HepG2 (cell line): ENCODE results near the gene AP3B2. TPM values are rescaled to one million over a fixed set of nuclear protein-coding genes. Genes with fewer than 3 reads are reported as not detected.
A peak's percentile ranks its signal among the peaks of the same experiment; 100 is the strongest.

Experiments
- BRD4 ChIP-seq: sonication (generic); formaldehyde crosslinking; IDR thresholded peaks from 2 replicates; pipeline ENCODE4 v1.4.0; 2020; ENCODE audit warnings: missing genetic modification reagents
- FOSL1 ChIP-seq: sonication (generic); formaldehyde crosslinking; IDR thresholded peaks from 2 replicates; pipeline ENCODE4 v1.9.0; 2021; ENCODE audit warnings: missing genetic modification reagents, borderline replicate concordance
- GABPB1 ChIP-seq: IDR thresholded peaks from 2 replicates; pipeline ENCODE4 v1.6.1; 2016; ENCODE audit warnings: mild to moderate bottlenecking, missing genetic modification reagents, moderate library complexity, missing compliant biosample characterization
- ISX ChIP-seq: sonication (generic); formaldehyde crosslinking; conservative IDR thresholded peaks from 2 replicates; pipeline ENCODE4 v1.5.0; 2020; ENCODE audit warnings: missing genetic modification reagents
- MEIS2 ChIP-seq: sonication (generic); formaldehyde crosslinking; IDR thresholded peaks from 2 replicates; pipeline ENCODE4 v1.9.0; 2021; ENCODE audit warnings: mild to moderate bottlenecking, missing genetic modification reagents
- REL ChIP-seq: sonication (generic); formaldehyde crosslinking; conservative IDR thresholded peaks from 2 replicates; pipeline ENCODE4 v1.8.0; 2022; ENCODE audit warnings: mild to moderate bottlenecking, missing genetic modification reagents, moderate library complexity
- REXO4 ChIP-seq: sonication (generic); formaldehyde crosslinking; IDR thresholded peaks from 2 replicates; pipeline ENCODE4 v1.8.0; 2022; ENCODE audit warnings: missing genetic modification reagents, mild to moderate bottlenecking, borderline replicate concordance
- RFX5 ChIP-seq: IDR thresholded peaks from 2 replicates; pipeline ENCODE4 v1.6.1; 2011; ENCODE audit warnings: low read depth, low read length, improper control_type of control experiment
- RNF2 ChIP-seq: fragments of 450-650 bp; conservative IDR thresholded peaks from 2 replicates; pipeline ENCODE4 v1.6.1; 2016; ENCODE audit warnings: low read depth
- STAT5B ChIP-seq: sonication (generic); formaldehyde crosslinking; IDR thresholded peaks from 2 replicates; pipeline ENCODE4 v1.4.0; 2020; ENCODE audit warnings: missing genetic modification reagents
- ZMYM2 ChIP-seq: sonication (generic); formaldehyde crosslinking; IDR thresholded peaks from 2 replicates; pipeline ENCODE4 v1.8.0; 2022; ENCODE audit warnings: mild to moderate bottlenecking, missing genetic modification reagents
- ZNF343 ChIP-seq: sonication (generic); formaldehyde crosslinking; IDR thresholded peaks from 2 replicates; pipeline ENCODE4 v1.4.0; 2020; ENCODE audit warnings: mild to moderate bottlenecking, missing genetic modification reagents
- ZNF468 ChIP-seq: sonication (generic); formaldehyde crosslinking; IDR thresholded peaks from 2 replicates; pipeline ENCODE4 v1.8.0; 2022; ENCODE audit warnings: mild to moderate bottlenecking, moderate library complexity, missing genetic modification reagents
- polyA plus RNA-seq, 8 experiments: library from polyadenylated mRNA; depleted of rRNA in 3 of 8; stranded (reverse) in 7 of 8; unstranded in 1 of 8; fragments of >200 nt; fragmentation: Illumina TruSeq in 4 of 8; extraction: Trizol in 4 of 8; gene quantifications; 2 replicates each; pipeline versions ENCODE4 v1.2.1 to v1.2.3, GENCODE V29; 2011 to 2016; ENCODE audit warnings: low read depth in 4 of 8, missing spikeins in 1 of 8, mixed read lengths in 1 of 8; ENCODE audit not compliant: insufficient read depth in 1 of 8
- total RNA-seq, 5 experiments: library from RNA; depleted of rRNA; stranded (reverse); fragments of >200 nt; fragmentation: Illumina TruSeq; extraction: Trizol; gene quantifications; 2 replicates each; pipeline ENCODE4 v1.2.3, GENCODE V29; 2016; ENCODE audit warnings: low read depth in 1 of 5
- TF ChIP-seq, protein P1 (sequence below): sonication (generic); formaldehyde crosslinking; IDR thresholded peaks from 2 replicates; pipeline ENCODE4 v1.4.0; 2020; ENCODE audit warnings: mild to moderate bottlenecking, missing genetic modification reagents
- TF ChIP-seq, protein P2 (sequence below), 2 experiments: IDR thresholded peaks; 2 replicates each; pipeline ENCODE4 v1.6.1; 2011 to 2012; ENCODE audit warnings: low read length in 2 of 2, borderline replicate concordance in 1 of 2, low read depth in 1 of 2, mild to moderate bottlenecking in 1 of 2, moderate library complexity in 1 of 2
- TF ChIP-seq, protein P3 (sequence below): sonication (generic); formaldehyde crosslinking; IDR thresholded peaks from 2 replicates; pipeline ENCODE4 v1.4.0; 2020; ENCODE audit warnings: mild to moderate bottlenecking, missing genetic modification reagents

The AP3B2 gene
- total and polyA plus RNA-seq, 2 of the 13 experiments (the other 11 are each of a cell fraction or from before 2014, with no cell fraction given) = not detected

DNA sequence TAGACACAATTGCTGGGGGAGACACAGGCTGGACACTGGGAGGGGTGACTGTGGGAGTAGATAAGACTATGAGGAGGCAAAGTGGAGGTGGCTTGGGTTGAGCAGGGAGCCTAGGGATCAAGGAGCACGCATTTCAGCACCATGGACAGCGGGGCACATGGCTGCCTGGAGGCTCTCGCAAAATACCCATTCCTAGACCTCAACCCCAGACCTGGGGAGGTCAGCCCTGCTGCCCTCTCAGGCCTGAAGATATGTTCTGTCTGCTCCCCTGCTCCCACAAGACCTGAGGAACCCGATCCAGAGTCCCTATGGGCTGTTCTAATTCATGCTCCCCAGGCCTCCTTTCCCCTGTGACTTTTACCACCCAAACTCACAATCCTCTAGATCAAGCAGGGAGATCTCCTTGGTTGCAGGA is 46.5 kb downstream of the AP3B2 start (continued):
- TF ChIP-seq, protein P1, sequence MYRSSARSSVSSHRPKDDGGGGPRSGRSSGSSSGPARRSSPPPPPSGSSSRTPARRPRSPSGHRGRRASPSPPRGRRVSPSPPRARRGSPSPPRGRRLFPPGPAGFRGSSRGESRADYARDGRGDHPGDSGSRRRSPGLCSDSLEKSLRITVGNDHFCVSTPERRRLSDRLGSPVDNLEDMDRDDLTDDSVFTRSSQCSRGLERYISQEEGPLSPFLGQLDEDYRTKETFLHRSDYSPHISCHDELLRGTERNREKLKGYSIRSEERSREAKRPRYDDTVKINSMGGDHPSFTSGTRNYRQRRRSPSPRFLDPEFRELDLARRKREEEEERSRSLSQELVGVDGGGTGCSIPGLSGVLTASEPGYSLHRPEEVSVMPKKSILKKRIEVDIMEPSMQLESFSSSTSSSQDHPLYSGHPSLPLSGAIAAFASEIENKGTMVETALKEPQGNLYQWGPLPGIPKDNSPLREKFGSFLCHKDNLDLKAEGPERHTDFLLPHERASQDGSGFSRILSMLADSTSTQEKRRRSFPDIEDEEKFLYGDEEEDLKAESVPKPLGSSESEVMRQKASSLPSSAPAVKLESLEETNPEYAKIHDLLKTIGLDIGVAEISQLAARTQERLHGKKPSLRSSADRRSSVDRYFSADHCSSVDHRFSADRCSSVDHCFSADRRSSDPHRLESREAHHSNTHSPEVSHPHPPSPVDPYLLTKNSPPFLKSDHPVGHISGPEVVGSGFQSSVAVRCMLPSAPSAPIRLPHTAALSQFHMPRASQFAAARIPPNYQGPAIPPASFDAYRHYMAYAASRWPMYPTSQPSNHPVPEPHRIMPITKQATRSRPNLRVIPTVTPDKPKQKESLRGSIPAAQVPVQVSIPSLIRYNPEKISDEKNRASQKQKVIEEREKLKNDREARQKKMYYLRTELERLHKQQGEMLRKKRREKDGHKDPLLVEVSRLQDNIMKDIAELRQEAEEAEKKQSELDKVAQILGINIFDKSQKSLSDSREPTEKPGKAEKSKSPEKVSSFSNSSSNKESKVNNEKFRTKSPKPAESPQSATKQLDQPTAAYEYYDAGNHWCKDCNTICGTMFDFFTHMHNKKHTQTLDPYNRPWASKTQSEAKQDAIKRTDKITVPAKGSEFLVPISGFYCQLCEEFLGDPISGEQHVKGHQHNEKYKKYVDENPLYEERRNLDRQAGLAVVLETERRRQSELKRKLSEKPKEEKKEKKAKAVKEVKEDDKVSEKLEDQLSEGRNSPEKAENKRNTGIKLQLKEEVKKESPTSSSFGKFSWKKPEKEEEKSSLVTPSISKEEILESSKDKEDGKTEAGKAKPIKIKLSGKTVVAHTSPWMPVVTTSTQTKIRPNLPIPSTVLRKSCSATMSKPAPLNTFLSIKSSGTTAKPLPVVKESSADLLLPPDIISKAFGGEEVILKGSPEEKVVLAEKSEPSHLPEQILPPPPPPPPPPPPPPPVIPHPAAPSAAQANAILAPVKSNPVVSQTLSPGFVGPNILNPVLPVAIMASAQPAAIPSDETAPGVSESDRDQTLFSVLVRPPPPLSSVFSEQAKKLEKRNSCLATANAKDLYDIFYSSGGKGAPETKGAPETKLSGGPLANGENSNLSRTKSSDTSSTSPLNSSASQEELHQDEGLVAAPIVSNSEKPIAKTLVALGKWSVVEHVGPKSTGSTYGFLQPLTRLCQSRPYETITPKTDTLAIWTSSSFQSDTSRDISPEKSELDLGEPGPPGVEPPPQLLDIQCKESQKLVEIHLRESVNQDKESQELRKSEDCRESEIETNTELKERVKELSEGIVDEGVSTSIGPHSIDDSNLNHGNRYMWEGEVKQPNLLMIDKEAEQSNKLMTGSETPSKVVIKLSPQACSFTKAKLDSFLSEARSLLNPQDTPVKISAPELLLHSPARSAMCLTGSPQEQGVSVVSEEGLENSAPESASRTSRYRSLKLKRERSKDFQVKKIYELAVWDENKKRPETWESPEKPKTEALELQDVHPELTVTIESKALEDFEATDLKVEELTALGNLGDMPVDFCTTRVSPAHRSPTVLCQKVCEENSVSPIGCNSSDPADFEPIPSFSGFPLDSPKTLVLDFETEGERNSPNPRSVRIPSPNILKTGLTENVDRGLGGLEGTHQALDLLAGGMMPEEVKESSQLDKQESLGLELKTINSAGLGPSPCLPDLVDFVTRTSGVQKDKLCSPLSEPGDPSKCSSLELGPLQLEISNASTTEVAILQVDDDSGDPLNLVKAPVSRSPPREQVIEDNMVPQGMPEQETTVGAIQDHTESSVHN (CRISPR knock-in tag) = no peak
- TF ChIP-seq STAT5B (CRISPR knock-in tag) (0 out of 2 replicates have a peak, but pooled peaks have one; percentile 38), RNF2 (peak; percentile 64; the same call in 1 of the 2 replicates), GABPB1 (CRISPR knock-in tag) (peak; percentile 43; the same call in 1 of the 2 replicates), FOSL1 (peak; percentile 34; the same call in 1 of the 2 replicates), BRD4 (no peak), MEIS2 (CRISPR knock-in tag) (peak; percentile 84), ISX (CRISPR knock-in tag) (peak; percentile 86; the same call in 1 of the 2 replicates), RFX5 (no peak), ZNF343 (CRISPR knock-in tag) (no peak), ZMYM2 (no peak), REXO4 (CRISPR knock-in tag) (no peak), ZNF468 (CRISPR knock-in tag) (0 out of 2 replicates have a peak, but pooled peaks have one; percentile 73), REL (no peak)
- TF ChIP-seq, protein P2, sequence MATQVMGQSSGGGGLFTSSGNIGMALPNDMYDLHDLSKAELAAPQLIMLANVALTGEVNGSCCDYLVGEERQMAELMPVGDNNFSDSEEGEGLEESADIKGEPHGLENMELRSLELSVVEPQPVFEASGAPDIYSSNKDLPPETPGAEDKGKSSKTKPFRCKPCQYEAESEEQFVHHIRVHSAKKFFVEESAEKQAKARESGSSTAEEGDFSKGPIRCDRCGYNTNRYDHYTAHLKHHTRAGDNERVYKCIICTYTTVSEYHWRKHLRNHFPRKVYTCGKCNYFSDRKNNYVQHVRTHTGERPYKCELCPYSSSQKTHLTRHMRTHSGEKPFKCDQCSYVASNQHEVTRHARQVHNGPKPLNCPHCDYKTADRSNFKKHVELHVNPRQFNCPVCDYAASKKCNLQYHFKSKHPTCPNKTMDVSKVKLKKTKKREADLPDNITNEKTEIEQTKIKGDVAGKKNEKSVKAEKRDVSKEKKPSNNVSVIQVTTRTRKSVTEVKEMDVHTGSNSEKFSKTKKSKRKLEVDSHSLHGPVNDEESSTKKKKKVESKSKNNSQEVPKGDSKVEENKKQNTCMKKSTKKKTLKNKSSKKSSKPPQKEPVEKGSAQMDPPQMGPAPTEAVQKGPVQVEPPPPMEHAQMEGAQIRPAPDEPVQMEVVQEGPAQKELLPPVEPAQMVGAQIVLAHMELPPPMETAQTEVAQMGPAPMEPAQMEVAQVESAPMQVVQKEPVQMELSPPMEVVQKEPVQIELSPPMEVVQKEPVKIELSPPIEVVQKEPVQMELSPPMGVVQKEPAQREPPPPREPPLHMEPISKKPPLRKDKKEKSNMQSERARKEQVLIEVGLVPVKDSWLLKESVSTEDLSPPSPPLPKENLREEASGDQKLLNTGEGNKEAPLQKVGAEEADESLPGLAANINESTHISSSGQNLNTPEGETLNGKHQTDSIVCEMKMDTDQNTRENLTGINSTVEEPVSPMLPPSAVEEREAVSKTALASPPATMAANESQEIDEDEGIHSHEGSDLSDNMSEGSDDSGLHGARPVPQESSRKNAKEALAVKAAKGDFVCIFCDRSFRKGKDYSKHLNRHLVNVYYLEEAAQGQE (IDR thresholded peaks at IDR 0.05; ENCODE audit: borderline replicate concordance in 1 of 2, low read depth in 1 of 2, low read length in 2 of 2) = peak; percentile 95 to 98
- TF ChIP-seq, protein P3, sequence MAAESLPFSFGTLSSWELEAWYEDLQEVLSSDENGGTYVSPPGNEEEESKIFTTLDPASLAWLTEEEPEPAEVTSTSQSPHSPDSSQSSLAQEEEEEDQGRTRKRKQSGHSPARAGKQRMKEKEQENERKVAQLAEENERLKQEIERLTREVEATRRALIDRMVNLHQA (CRISPR knock-in tag) = no peak
